Common myeloid progenitor, CD34-positive (primary cell): Measurements from ENCODE around the gene EHD2.

Experiments
- CTCF ChIA-PET: fragments of 350-600 bp; sonication (Branson Sonifier 250); formaldehyde crosslinking; loops from one replicate; lab custom pipeline; 2021; ENCODE audit warnings: antibody characterized with exemption; lab: Charles Lee
- POLR2A ChIA-PET: fragments of 350-600 bp; sonication (Branson Sonifier 250); formaldehyde crosslinking; loops from one replicate; lab custom pipeline; 2021; ENCODE audit warnings: antibody characterized with exemption; lab: Charles Lee
- DNase-seq, 3 donors: peaks; one replicate each; pipeline versions ENCODE4 v3.0.0 to v3.0.0-alpha.2; 2013
- H3K27ac ChIP-seq, 2 experiments: 1 replicate in 1 of 2; 2 replicates in 1 of 2; pipeline ENCODE4 v1.7.0; 2013; ENCODE audit warnings: inconsistent platforms in 2 of 2, low read length in 2 of 2, mild to moderate bottlenecking in 2 of 2, low read depth in 1 of 2, moderate library complexity in 1 of 2; ENCODE audit not compliant: severe bottlenecking in 2 of 2, insufficient read depth in 1 of 2, poor library complexity in 1 of 2
- H3K27me3 ChIP-seq, 5 experiments: replicated peaks in 2 of 5; 1 replicate in 3 of 5; 2 replicates in 2 of 5; pipeline versions ENCODE4 v1.6.1 to v1.7.0; 2013; ENCODE audit warnings: low read length in 4 of 5, mild to moderate bottlenecking in 2 of 5, moderate library complexity in 2 of 5, inconsistent platforms in 1 of 5; ENCODE audit not compliant: insufficient read depth in 5 of 5, control insufficient read depth in 4 of 5
- H3K36me3 ChIP-seq, 4 experiments: 1 replicate in 2 of 4; 2 replicates in 2 of 4; pipeline versions ENCODE4 v1.6.1 to v1.7.0; 2013; ENCODE audit warnings: low read length in 3 of 4, control low read depth in 1 of 4, mild to moderate bottlenecking in 1 of 4; ENCODE audit not compliant: control insufficient read depth in 4 of 4, insufficient read depth in 4 of 4
- H3K4me1 ChIP-seq, 4 experiments: 1 replicate in 3 of 4; 2 replicates in 1 of 4; pipeline versions ENCODE4 v1.6.1 to v1.7.1; 2013; ENCODE audit warnings: low read length in 3 of 4, mild to moderate bottlenecking in 3 of 4, control low read depth in 1 of 4, inconsistent platforms in 1 of 4, moderate library complexity in 1 of 4; ENCODE audit not compliant: control insufficient read depth in 4 of 4, insufficient read depth in 4 of 4; ENCODE audit errors: control extremely low read depth in 1 of 4
- H3K4me3 ChIP-seq, 7 experiments: 1 replicate in 4 of 7; 2 replicates in 3 of 7; pipeline versions ENCODE4 v1.5.1 to v1.7.0; 2013; ENCODE audit warnings: mild to moderate bottlenecking in 7 of 7, low read length in 6 of 7, moderate library complexity in 6 of 7, inconsistent platforms in 2 of 7, low read depth in 2 of 7, control low read depth in 1 of 7; ENCODE audit not compliant: insufficient read depth in 4 of 7, control insufficient read depth in 1 of 7; ENCODE audit errors: extremely low read depth in 1 of 7
- H3K9me3 ChIP-seq, 5 experiments: 1 replicate in 4 of 5; 2 replicates in 1 of 5; pipeline versions ENCODE4 v1.6.1 to v1.7.1; 2013; ENCODE audit warnings: low read length in 4 of 5, mild to moderate bottlenecking in 2 of 5, inconsistent platforms in 1 of 5, low read depth in 1 of 5, moderate library complexity in 1 of 5; ENCODE audit not compliant: control insufficient read depth in 4 of 5, insufficient read depth in 2 of 5; ENCODE audit errors: control extremely low read depth in 1 of 5
- WGBS: methylation state at CpG from one replicate; pipeline ENCODE4 v1.1.5; 2013; ENCODE audit not compliant: insufficient coverage; 5-methylcytosine and 5-hydroxymethylcytosine counted together

The EHD2 gene

DNA sequence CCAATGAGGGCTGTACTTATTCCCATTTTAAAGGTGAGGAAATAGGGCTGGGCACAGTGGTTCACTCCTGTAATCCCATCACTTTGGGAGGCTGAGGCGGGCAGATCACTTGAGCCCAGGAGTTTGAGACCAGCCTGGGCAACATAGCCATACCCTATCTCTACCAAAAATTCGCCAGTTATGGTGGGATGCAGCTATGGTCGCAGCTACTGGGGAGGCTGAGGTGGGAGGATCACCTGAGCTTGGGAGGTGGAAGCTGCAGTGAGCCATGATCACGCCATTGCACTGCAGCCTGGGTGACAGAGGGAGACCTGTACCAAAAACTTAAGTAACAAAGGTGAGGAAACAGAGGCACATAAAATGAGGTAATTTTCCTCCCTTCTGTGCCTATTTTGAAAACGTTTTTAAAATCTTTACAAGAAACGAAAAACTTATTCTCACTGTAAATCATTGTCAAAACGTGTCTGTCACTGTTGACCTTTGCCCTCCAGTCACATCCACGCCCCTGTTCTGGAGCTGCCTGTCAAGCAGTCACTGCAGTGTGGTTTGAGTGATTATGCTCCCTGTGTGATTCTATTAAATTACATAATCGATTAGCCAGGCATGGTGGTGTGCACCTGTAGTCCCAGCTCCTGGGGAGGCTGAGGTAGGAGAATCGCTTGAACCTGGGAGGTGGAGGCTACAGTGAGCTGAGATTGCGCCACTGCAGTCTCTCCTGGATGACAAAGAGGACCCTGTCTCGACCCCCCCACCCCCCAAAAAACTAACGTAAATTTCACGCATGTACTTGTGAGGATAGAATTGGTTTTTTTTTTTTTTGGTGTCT, 44.6 kb downstream of the EHD2 start:
- no peaks in the 10 kb centered on the region for H3K4me1 ChIP-seq
- no peaks in the 10 kb centered on the region for H3K27me3 ChIP-seq
- ChIA-PET CTCF (interaction anchor here (0.6 to 2.2 kb wide), 7 partner anchors 7 to 944 kb away, joined by 3 to 8 read pairs (median 4); partner anchors contain the start of genes EHD2 and SELENOW), POLR2A (interaction anchor here (0.6 to 1.2 kb wide), 3 partner anchors 8 to 13 kb away, joined by 3 read pairs; partner anchors contain the start of gene NOP53)
- no peak for DNase-seq
- no peak overlapping the region for H3K27ac ChIP-seq
- peaks cover 3 to 65% (median 53%) of the 10 kb centered on the region in 4 experiments for H3K36me3 ChIP-seq
- 100% methylated on average over 8 of the region's 14 CpGs for WGBS
- H3K9me3 ChIP-seq, result peaks cover 0 to 2% (median 0%) of the 10 kb centered on the region in 5 experiments
- no peak overlapping the region for H3K4me3 ChIP-seq

DNA sequence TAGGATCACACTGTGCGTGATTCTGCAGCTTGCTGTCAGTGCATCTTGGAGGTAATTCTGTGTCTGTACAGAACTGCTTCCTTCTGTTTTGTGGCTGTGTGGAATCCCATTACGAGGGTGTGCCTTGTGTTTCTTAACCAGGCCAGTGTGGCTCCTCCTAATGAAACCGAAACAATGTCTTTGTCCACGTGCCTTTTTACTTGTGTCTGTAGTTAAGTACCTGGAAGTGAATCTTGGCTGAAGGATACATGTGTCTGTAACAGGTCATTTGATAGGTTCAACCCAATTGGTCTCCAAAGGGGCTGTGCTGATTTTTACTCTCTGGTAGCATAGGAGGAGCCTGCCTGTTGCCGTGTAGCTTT, 45.2 kb downstream of the EHD2 start:
- Histone ChIP-seq H3K27me3 (no peaks in the 10 kb centered on the region), H3K27ac (no peak overlapping the region), H3K9me3 (peaks cover 0 to 2% (median 0%) of the 10 kb centered on the region in 5 experiments), H3K4me1 (no peaks in the 10 kb centered on the region), H3K36me3 (peaks cover 3 to 59% (median 49%) of the 10 kb centered on the region in 4 experiments), H3K4me3 (no peak overlapping the region)
- POLR2A ChIA-PET, result interaction anchor here (0.6 to 0.7 kb wide), 2 partner anchors 8 to 13 kb away, joined by 3 read pairs; partner anchors contain the start of gene NOP53
- no peak for DNase-seq
- 98% methylated on average over 4 of the region's 5 CpGs for WGBS
- CTCF ChIA-PET, result interaction anchor here (0.6 to 2.2 kb wide), 5 partner anchors 9 to 945 kb away, joined by 3 to 8 read pairs (median 4); partner anchors contain the start of gene EHD2

- peaks cover 3 to 39% (median 35%) of the 10 kb centered on the region in 4 experiments for H3K36me3 ChIP-seq
- peaks cover 0 to 4% (median 2%) of the 10 kb centered on the region in 4 experiments for H3K4me1 ChIP-seq
- ChIA-PET POLR2A (no interaction called here), CTCF (interaction anchor here (0.8 kb wide), 1 partner anchor 476 kb away, joined by 3 read pairs; no protein-coding TSS in a partner anchor)
- H3K9me3 ChIP-seq, result peaks cover 0 to 2% (median 0%) of the 10 kb centered on the region in 5 experiments
- no peaks in the 10 kb centered on the region for H3K27me3 ChIP-seq
- H3K27ac ChIP-seq, result no peak overlapping the region
- 100% methylated on average over 3 of the region's 5 CpGs for WGBS
- H3K4me3 ChIP-seq, result no peak overlapping the region
- DNase-seq, result no peak
Measured at GRCh38 chr19:47760632-47760999, 47.4 kb downstream of the EHD2 start.

GRCh38 chr19:47761566-47761965, 48.3 kb downstream of the EHD2 start:
- H3K27ac ChIP-seq, result no peak overlapping the region
- H3K36me3 ChIP-seq, result peaks cover 3 to 29% (median 26%) of the 10 kb centered on the region in 4 experiments
- WGBS, result 96% methylated on average over 4 of the region's 5 CpGs
- no peak for DNase-seq
- CTCF ChIA-PET, result no interaction called here
- H3K27me3 ChIP-seq, result no peaks in the 10 kb centered on the region
- peaks cover 0 to 2% (median 0%) of the 10 kb centered on the region in 5 experiments for H3K9me3 ChIP-seq
- peaks cover 0 to 4% (median 2%) of the 10 kb centered on the region in 4 experiments for H3K4me1 ChIP-seq
- POLR2A ChIA-PET, result no interaction called here
- no peak overlapping the region for H3K4me3 ChIP-seq

GRCh38 chr19:47762151-47762550, 48.9 kb downstream of the EHD2 start:
- CTCF ChIA-PET, result interaction anchor here (1.5 kb wide), 1 partner anchor 9 kb away, joined by 3 read pairs; no protein-coding TSS in a partner anchor
- Histone ChIP-seq H3K27ac (no peak overlapping the region), H3K4me1 (peaks cover 0 to 4% (median 2%) of the 10 kb centered on the region in 4 experiments), H3K4me3 (no peak overlapping the region), H3K27me3 (no peaks in the 10 kb centered on the region), H3K9me3 (peaks cover 0 to 2% (median 0%) of the 10 kb centered on the region in 5 experiments), H3K36me3 (peaks cover 3 to 24% (median 20%) of the 10 kb centered on the region in 4 experiments)
- no peak for DNase-seq
- 94% methylated on average over 3 of the region's 3 CpGs for WGBS
- POLR2A ChIA-PET, result no interaction called here

GRCh38 chr19:47762615-47763308, 49.5 kb downstream of the EHD2 start:
- peaks cover 0 to 4% (median 2%) of the 10 kb centered on the region in 4 experiments for H3K4me1 ChIP-seq
- no peaks in the 10 kb centered on the region for H3K27me3 ChIP-seq
- DNase-seq, result no peak
- H3K9me3 ChIP-seq, result peaks cover 0 to 2% (median 0%) of the 10 kb centered on the region in 5 experiments
- H3K27ac ChIP-seq, result no peak overlapping the region
- POLR2A ChIA-PET, result no interaction called here
- no peak overlapping the region for H3K4me3 ChIP-seq
- peaks cover 3 to 17% (median 14%) of the 10 kb centered on the region in 4 experiments for H3K36me3 ChIP-seq
- CTCF ChIA-PET, result interaction anchor here (1.5 kb wide), 1 partner anchor 9 kb away, joined by 3 read pairs; no protein-coding TSS in a partner anchor
- WGBS, result 94% methylated on average over 16 of the region's 18 CpGs
